BJ (cell line): ENCODE results near the gene CIITA. TPM values are rescaled to one million over a fixed set of nuclear protein-coding genes. Genes with fewer than 3 reads are reported as not detected.
"Not testable (repeated sequence)": the region's sequence is repeated elsewhere in the genome, so short reads cannot be mapped to it uniquely, and the experiment has no call there.

ENCODE experiments used
- CTCF ChIA-PET: fragments of 350-600 bp; formaldehyde crosslinking; extraction: SDS; loops from one replicate; lab custom pipeline; 2021; ENCODE audit warnings: antibody characterized with exemption, inconsistent platforms; lab: Yijun Ruan, JAX
- POLR2A ChIA-PET: fragments of 300-600 bp; sonication (Branson Sonifier 250); formaldehyde crosslinking; extraction: SDS; loops from one replicate; lab custom pipeline; 2021; ENCODE audit warnings: antibody characterized with exemption; lab: Charles Lee
- DNase-seq: peaks from one replicate; pipeline ENCODE4 v3.0.0-alpha.2; 2011; ENCODE audit warnings: low read depth
- H3K27me3 ChIP-seq: 2 replicates; pipeline ENCODE4 v1.6.0; 2011; ENCODE audit warnings: low read length; ENCODE audit not compliant: control insufficient read depth, insufficient read depth
- H3K36me3 ChIP-seq: 2 replicates; pipeline ENCODE4 v1.5.1; 2011; ENCODE audit warnings: low read length; ENCODE audit not compliant: control insufficient read depth, insufficient read depth
- H3K4me3 ChIP-seq: 2 replicates; pipeline ENCODE4 v1.5.1; 2011; ENCODE audit warnings: low read depth, mild to moderate bottlenecking, control low read depth, low read length
- polyA plus RNA-seq: library from polyadenylated mRNA; depleted of rRNA; stranded (reverse); fragments of >200 nt; gene quantifications from 2 replicates; pipeline ENCODE4 v1.2.3, GENCODE V29; 2011
- TF ChIP-seq, protein P1 (sequence below): IDR thresholded peaks from 2 replicates; pipeline ENCODE4 v1.5.1; 2011; ENCODE audit warnings: low read depth, mild to moderate bottlenecking, control low read depth, inconsistent platforms, low read length, moderate library complexity; ENCODE audit not compliant: insufficient read depth

Gene CIITA
- polyA plus RNA-seq, 1 experiment: not detected

DNA sequence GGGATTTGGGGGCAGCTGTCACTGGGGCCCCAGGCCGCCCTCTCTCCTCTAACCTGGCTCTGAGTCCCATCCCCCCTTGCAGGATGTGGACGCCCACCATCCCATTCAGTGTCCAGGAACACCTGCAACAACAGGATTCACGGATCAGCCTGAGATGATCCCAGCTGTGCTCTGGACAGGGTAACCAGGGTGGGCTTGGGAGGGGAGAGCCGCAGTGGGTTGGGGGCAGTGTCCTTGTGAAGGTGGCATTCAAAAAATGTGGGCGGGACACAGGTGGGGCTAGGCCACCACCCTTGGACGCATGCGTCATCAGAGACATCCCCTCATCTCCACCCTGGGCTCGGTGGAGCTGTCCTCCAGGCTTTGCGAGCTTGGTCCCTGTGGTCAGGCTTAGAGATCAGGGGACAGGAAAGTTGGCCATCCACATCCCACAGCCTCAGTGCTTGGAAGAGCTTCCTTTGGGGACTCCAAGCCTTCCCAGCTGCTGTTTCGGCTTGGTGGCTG is 46.2 kb downstream of the CIITA start:
- Histone ChIP-seq H3K4me3 (no peak overlapping the region), H3K36me3 (peaks cover 6% of the 10 kb centered on the region), H3K27me3 (no peaks in the 10 kb centered on the region)
- CTCF ChIA-PET: interaction anchor here (0.6 to 2.8 kb wide), 3 partner anchors 9 to 1305 kb away, joined by 3 to 11 read pairs (median 4); no protein-coding TSS in a partner anchor
- DNase-seq: no peak
- TF ChIP-seq, protein P1, sequence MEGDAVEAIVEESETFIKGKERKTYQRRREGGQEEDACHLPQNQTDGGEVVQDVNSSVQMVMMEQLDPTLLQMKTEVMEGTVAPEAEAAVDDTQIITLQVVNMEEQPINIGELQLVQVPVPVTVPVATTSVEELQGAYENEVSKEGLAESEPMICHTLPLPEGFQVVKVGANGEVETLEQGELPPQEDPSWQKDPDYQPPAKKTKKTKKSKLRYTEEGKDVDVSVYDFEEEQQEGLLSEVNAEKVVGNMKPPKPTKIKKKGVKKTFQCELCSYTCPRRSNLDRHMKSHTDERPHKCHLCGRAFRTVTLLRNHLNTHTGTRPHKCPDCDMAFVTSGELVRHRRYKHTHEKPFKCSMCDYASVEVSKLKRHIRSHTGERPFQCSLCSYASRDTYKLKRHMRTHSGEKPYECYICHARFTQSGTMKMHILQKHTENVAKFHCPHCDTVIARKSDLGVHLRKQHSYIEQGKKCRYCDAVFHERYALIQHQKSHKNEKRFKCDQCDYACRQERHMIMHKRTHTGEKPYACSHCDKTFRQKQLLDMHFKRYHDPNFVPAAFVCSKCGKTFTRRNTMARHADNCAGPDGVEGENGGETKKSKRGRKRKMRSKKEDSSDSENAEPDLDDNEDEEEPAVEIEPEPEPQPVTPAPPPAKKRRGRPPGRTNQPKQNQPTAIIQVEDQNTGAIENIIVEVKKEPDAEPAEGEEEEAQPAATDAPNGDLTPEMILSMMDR: no peak
- POLR2A ChIA-PET: no interaction called here

- no peak overlapping the region for H3K4me3 ChIP-seq
- DNase-seq: no peak
- TF ChIP-seq, protein P1: no peak
- peaks cover 8% of the 10 kb centered on the region for H3K36me3 ChIP-seq
- no peaks in the 10 kb centered on the region for H3K27me3 ChIP-seq
- CTCF ChIA-PET: interaction anchor here (1.1 to 2.8 kb wide), 2 partner anchors 9 to 402 kb away, joined by 4 to 11 read pairs; no protein-coding TSS in a partner anchor
- POLR2A ChIA-PET: no interaction called here
Observed at GRCh38 chr16:10923650-10924214, 46.7 kb downstream of the CIITA start.

DNA sequence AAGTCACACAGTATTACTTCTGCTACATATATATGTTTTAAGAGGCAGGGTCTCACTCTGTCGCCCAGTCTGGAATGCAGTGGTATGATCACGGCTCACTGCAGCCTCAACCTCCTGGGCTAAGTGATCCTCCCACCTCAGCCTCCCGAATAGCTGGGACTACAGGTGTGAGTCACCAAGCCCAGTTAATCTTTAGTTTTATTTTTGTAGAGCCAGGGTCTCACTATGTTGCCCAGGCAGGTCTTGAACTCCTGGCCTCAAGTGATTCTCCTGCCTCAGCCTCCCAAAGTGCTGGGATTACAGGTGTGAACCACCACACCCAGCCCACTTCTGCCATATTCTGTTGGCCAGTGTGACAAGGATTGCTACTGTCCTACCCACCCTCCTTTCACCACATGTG is 48.3 kb downstream of the CIITA start:
- H3K27me3 ChIP-seq, POLR2A ChIA-PET, DNase-seq, H3K4me3 ChIP-seq: not testable (repeated sequence)
- peaks cover 11% of the 10 kb centered on the region for H3K36me3 ChIP-seq
- CTCF ChIA-PET: interaction anchor here (0.6 kb wide), 1 partner anchor 19 kb away, joined by 3 read pairs; the partner anchor contains the start of gene CLEC16A

GRCh38 chr16:10926094-10926493 is 49.1 kb downstream of the CIITA start:
- no peak for DNase-seq
- ChIA-PET POLR2A (interaction anchor here (0.5 to 0.6 kb wide), 2 partner anchors 330 to 342 kb away, joined by 3 to 4 read pairs; no protein-coding TSS in a partner anchor), CTCF (interaction anchor here (0.6 to 1.5 kb wide), 2 partner anchors 16 to 18 kb away, joined by 3 read pairs; partner anchors contain the start of gene CLEC16A)
- TF ChIP-seq, protein P1: no peak
- Histone ChIP-seq H3K4me3 (no peak overlapping the region), H3K27me3 (no peaks in the 10 kb centered on the region), H3K36me3 (peaks cover 13% of the 10 kb centered on the region)

- ChIA-PET CTCF (interaction anchor here (1.0 to 1.5 kb wide), 2 partner anchors 8 to 16 kb away, joined by 3 to 4 read pairs; no protein-coding TSS in a partner anchor), POLR2A (no interaction called here)
- Histone ChIP-seq H3K36me3 (peaks cover 13% of the 10 kb centered on the region), H3K4me3 (no peak overlapping the region), H3K27me3 (no peaks in the 10 kb centered on the region)
- DNase-seq: no peak
- TF ChIP-seq, protein P1: no peak
Observed at GRCh38 chr16:10926867-10927266, 49.9 kb downstream of the CIITA start.
